ENCODE measurements around the gene TBX15.

- TF ChIP-seq CTCF (IDR thresholded peaks at IDR 0.05): no peak
- TF ChIP-seq REST (IDR thresholded peaks at IDR 0.05; ENCODE audit: insufficient read depth in 1 of 2, low read depth in 2 of 2, low read length in 1 of 2): no peak
- no peak for TF ChIP-seq POLR2AphosphoS5 (IDR thresholded peaks at IDR 0.05; ENCODE audit: low read depth, low read length)
- no peak for TF ChIP-seq SIN3A (IDR thresholded peaks at IDR 0.05; ENCODE audit: borderline replicate concordance, insufficient read depth, low read depth, low read length)
These were observed 24.2 kb upstream of the TBX15 start for GRCh38 chr1:119012383-119012782.
